AG04449 (cell line): ENCODE results near the gene ZNF507.

Source experiments
- CTCF ChIA-PET: fragments of 350-600 bp; formaldehyde crosslinking; extraction: SDS; loops from one replicate; lab custom pipeline; 2021; ENCODE audit warnings: antibody characterized with exemption; lab: Yijun Ruan, JAX
- POLR2A ChIA-PET: fragments of 400-600, 350-600 bp; formaldehyde crosslinking; extraction: SDS; loops from one replicate; lab custom pipeline; 2020; ENCODE audit warnings: antibody characterized with exemption, inconsistent platforms; lab: Yijun Ruan, JAX
- DNase-seq: peaks from one replicate; pipeline ENCODE4 v3.0.0-alpha.2; 2010; ENCODE audit warnings: low read depth, low spot score
- H3K4me3 ChIP-seq: 2 replicates; pipeline ENCODE4 v1.5.1; 2011; ENCODE audit warnings: low read depth, mild to moderate bottlenecking, control low read depth, low read length
- CTCF ChIP-seq: IDR thresholded peaks from one replicate; pipeline ENCODE4 v1.5.1; 2011; ENCODE audit warnings: mild to moderate bottlenecking, moderate library complexity, low read length, control low read depth, inconsistent platforms; ENCODE audit not compliant: insufficient read depth; ENCODE audit errors: missing control alignments

The ZNF507 gene

DNA sequence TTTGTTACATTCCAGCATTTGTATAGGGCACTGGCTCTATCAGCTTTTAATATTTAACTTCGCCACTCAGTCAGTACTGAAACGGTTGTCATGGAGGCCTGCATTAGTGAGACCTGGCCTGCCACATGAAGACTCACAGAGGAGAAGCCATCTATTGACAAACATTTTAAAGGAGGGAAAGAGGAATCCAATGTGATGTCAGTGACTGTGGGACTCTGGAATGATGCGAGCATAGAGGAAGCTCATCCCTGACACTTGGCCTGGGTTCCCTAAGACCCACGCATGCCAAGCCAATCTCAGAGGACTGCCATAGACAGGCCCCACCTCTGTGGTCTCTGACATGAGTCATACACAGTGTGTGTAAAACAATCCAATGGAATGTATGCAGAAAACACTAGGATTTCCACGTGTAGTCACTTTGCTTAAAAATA, 52.3 kb downstream of the ZNF507 start:
- ChIA-PET POLR2A (interaction anchor here (0.8 kb wide), 1 partner anchor 24 kb away, joined by 3 read pairs; no protein-coding TSS in a partner anchor), CTCF (interaction anchor here (1.2 kb wide), 1 partner anchor 10 kb away, joined by 4 read pairs; no protein-coding TSS in a partner anchor)
- DNase-seq, result no peak
- no peak overlapping the region for H3K4me3 ChIP-seq
- no peak for TF ChIP-seq CTCF

- no peak overlapping the region for H3K4me3 ChIP-seq
- ChIA-PET CTCF (no interaction called here), POLR2A (no interaction called here)
- DNase-seq, result no peak
- TF ChIP-seq CTCF, result no peak
These were observed 56.6 kb downstream of the ZNF507 start for GRCh38 chr19:32401992-32402391.

- POLR2A ChIA-PET, result no interaction called here
- no peak overlapping the region for H3K4me3 ChIP-seq
- CTCF ChIA-PET, result no interaction called here
These were observed 58.0 kb downstream of the ZNF507 start for GRCh38 chr19:32403291-32403995.

DNA sequence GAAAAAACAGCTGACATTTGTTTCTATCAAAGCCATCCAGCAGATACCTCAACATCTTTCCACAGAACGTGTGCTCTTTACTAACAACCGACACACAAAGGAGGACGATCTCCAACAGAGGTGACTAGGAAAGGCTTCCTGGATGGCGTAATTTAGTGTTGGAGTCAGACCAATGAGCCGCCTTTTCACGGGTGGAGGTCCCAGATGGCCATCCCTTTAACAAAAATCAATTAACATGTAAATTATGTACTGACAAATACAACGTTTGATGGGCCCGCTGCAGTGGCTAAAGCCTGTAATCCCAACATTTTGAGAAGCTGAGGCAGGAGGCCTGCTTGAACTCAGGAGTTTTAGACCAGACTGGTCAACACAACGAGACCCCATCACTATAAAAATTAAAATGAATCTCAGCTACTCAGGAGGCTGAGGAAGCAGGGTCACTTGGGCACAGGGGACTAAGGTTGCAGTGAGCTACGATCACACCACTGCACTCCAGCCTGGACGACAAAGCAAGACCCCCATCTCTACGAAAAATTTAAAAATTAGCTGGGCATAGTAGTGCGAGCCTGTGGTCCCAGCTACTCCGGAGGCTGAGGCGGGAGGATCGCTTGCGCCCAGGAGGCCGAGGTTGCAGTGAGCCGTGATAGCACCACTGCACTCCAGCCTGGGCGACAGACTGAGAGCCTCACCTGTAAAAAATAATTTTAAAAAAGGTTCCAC, 59.0 kb downstream of the ZNF507 start:
- CTCF ChIA-PET, result interaction anchor here (0.7 kb wide), 1 partner anchor 17 kb away, joined by 3 read pairs; no protein-coding TSS in a partner anchor
- POLR2A ChIA-PET, result no interaction called here

More at GRCh38 chr19:32403291-32403995, 58.0 kb downstream of the ZNF507 start:
- TF ChIP-seq CTCF, result no peak
- DNase-seq, result no peak

GRCh38 chr19:32404933-32405430, 59.6 kb downstream of the ZNF507 start:
- no peak for DNase-seq
- CTCF ChIA-PET, result interaction anchor here (0.7 kb wide), 1 partner anchor 18 kb away, joined by 3 read pairs; no protein-coding TSS in a partner anchor
- no peak for TF ChIP-seq CTCF
- POLR2A ChIA-PET, result interaction anchor here (0.7 to 1.1 kb wide), 9 partner anchors 9 to 1033 kb away, joined by 3 to 12 read pairs (median 3); no protein-coding TSS in a partner anchor
- H3K4me3 ChIP-seq, result peak overlapping the region; percentile 91

More for the DNA sequence above, 59.0 kb downstream of the ZNF507 start:
- peak overlapping the region; percentile 91 for H3K4me3 ChIP-seq
- TF ChIP-seq CTCF, result no peak
- no peak for DNase-seq
